Measurements from ENCODE around the gene CHTF8. TPM values are rescaled to one million over a fixed set of nuclear protein-coding genes. Genes with fewer than 3 reads are reported as not detected.

The CHTF8 gene, protein sequence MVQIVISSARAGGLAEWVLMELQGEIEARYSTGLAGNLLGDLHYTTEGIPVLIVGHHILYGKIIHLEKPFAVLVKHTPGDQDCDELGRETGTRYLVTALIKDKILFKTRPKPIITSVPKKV
- total RNA-seq: 70.6 and 71.3 TPM in 2 replicates

DNA sequence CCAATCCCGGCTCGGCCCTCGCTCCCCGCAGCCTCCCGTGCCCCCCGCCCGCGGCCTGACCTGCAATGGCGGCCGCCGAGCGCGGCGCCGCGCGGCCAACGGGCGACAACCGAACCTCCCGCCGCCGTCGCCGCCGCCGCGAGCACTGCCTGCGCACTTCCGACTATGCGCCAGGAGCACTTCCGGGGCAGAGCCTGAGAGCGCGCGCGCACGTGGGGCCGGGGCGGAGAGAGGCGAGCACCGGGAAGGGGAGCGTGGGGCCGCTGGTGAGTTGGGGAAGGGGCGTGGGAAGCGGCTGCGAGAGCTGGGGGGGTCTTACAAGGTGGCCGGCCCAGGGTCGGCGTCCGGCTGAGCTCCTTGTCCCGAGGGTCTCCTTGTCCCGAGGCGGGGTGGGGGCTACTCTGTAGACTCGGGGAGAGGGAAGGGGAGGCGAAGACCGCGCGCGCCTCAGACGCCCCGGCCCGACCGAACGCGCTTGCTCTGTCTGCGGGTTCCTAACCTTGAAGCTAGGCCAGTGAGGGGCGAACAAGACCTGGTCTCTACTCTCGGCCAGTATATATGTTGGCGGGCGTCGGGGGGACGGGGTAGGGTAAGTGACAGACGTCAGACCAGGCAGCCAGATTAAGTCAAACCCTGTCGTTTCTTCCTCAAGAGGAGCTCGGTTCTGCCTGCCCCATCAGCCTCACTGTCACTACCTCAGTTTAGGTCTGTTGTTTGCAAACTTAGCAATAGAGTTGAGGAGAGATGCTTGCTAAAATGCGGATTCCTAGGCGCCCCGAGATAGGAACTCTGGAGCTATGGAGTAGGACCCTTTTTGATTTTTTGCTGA is at the start of gene CHTF8, which contains the start of gene UTP4:
Gene CHTF8, minus strand, starts transcription at position 165 of the 829 bp plus-strand sequence. CDS start 11,130 bp downstream, outside the sequence.
Gene UTP4, plus strand, starts transcription at position 226 of the 829 bp plus-strand sequence. CDS start 811 bp downstream, outside the sequence.

DNA sequence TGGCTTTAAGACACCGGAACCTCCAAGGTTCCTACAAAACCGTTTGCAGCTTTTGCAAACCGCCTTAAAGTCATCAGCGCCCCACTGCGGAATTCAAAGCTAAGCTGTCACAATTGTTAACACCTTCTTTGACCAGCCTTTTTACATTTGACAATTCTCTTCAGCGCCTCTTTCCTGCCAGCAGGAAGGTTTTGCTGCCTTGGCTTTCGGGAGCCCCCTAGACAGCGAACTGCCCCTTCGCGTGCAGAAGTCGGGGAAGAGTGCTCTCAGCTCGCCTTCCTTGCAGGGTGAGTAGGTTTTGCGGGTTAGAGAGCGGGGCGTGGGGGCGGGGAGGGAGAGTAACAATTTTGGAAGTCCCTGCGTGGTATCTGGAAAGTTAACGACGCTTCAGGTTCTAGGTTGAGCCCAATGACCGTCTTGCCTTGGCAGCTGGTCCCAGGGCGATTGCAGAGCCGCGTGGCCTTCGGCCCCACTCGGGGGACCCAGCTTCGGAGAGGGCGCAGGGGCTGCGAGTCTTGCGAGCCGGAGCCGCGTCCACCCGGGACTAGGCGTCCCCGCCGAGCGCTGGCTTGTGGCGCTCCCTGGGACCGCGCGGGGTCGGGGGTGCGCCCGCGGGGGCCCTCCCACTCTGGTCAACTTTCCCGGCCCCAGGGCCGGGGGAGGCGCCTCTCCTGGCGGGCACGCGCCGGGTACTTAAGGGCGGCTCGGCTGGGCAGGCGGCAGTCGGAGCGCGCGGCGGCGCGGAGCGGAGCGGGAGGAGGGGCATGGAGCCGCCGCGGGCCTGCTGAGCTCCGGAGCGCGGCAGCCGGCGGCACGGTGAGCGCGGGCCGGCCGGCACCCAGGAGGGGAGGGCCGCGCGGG is 26.7 kb downstream of the CHTF8 start, which contains the start of gene HAS3:
Gene HAS3, plus strand, starts transcription at position 153 of the 861 bp plus-strand sequence. CDS start 3,743 bp downstream, outside the sequence.

Other genes starting within 250 kb of the CHTF8 start
- gene HAS3, start 26.9 kb downstream of the CHTF8 start, total RNA-seq: 5.7 and 14.5 TPM in 2 replicates
- 11.3 and 12.5 TPM in 2 replicates for gene UTP4, start 61 bp upstream of the CHTF8 start, total RNA-seq
- gene SNTB2, start 54.6 kb upstream of the CHTF8 start, total RNA-seq: 86.2 and 98.0 TPM in 2 replicates
- gene VPS4A, start 178.8 kb upstream of the CHTF8 start, total RNA-seq: 26.4 and 28.4 TPM in 2 replicates
- 6.3 and 11.3 TPM in 2 replicates for gene PDF, start 198.0 kb upstream of the CHTF8 start, total RNA-seq
- 21.3 and 28.6 TPM in 2 replicates for gene COG8, start 207.0 kb upstream of the CHTF8 start, total RNA-seq
- 23.7 and 28.2 TPM in 2 replicates for gene NIP7, start 207.2 kb upstream of the CHTF8 start, total RNA-seq
- gene TMED6, start 219.2 kb upstream of the CHTF8 start, total RNA-seq: 0.09 and 0.11 TPM in 2 replicates

Data from dermis lymphatic vessel endothelial cell (primary cell).